ENCODE measurements around the gene ABHD12. TPM values are rescaled to one million over a fixed set of nuclear protein-coding genes. Genes with fewer than 3 reads are reported as not detected.

Gene ABHD12
- total and polyA plus RNA-seq, 8 donors = 44.4 to 73.0 (median 57.5) TPM

- Histone ChIP-seq H3K27me3 (no peaks in the 10 kb centered on the region), H3K36me3 (no peaks in the 10 kb centered on the region), H3K27ac (no peak overlapping the region), H3K4me1 (peaks cover 0 to 13% (median 9%) of the 10 kb centered on the region in 3 donors), H3K9me3 (no peaks in the 10 kb centered on the region), H3K4me3 (no peak overlapping the region)
- DNase-seq = no peak
- no peak for ATAC-seq
- TF ChIP-seq CTCF (IDR thresholded peaks at IDR 0.05) = no peak
- FAIRE-seq = no peak
- intact Hi-C loops (cut with DNase I) = no loop called here
- 83 to 93% methylated on average over 2 of the region's 2 CpGs for WGBS, 2 donors
These were observed 13.7 kb downstream of the ABHD12 start for GRCh38 chr20:25376886-25377285.

GRCh38 chr20:25376236-25376635 lies 14.4 kb downstream of the ABHD12 start:
- intact Hi-C loops (cut with DNase I) = no loop called here
- ATAC-seq = no peak
- Histone ChIP-seq H3K4me1 (peaks cover 0 to 13% (median 9%) of the 10 kb centered on the region in 3 donors), H3K27ac (no peak overlapping the region), H3K36me3 (no peaks in the 10 kb centered on the region), H3K27me3 (no peaks in the 10 kb centered on the region), H3K4me3 (no peak overlapping the region), H3K9me3 (no peaks in the 10 kb centered on the region)
- DNase-seq = no peak
- TF ChIP-seq CTCF (IDR thresholded peaks at IDR 0.05) = no peak
- WGBS, 2 donors = 90 to 92% methylated on average over 4 of the region's 4 CpGs
- FAIRE-seq = no peak

GRCh38 chr20:25374842-25375241 lies 15.8 kb downstream of the ABHD12 start:
- no peak for TF ChIP-seq CTCF (IDR thresholded peaks at IDR 0.05)
- FAIRE-seq (no peak), DNase-seq (no peak), ATAC-seq (no peak)
- 60 to 67% methylated on average over 2 of the region's 2 CpGs for WGBS, 2 donors
- Histone ChIP-seq H3K4me1 (peaks cover 0 to 13% (median 9%) of the 10 kb centered on the region in 3 donors), H3K4me3 (no peak overlapping the region), H3K27me3 (no peaks in the 10 kb centered on the region), H3K27ac (no peak overlapping the region), H3K36me3 (no peaks in the 10 kb centered on the region), H3K9me3 (no peaks in the 10 kb centered on the region)
- intact Hi-C loops (cut with DNase I) = no loop called here

GRCh38 chr20:25372584-25373336 lies 17.9 kb downstream of the ABHD12 start:
- H3K4me3 ChIP-seq = no peak overlapping the region
- FAIRE-seq (no peak), DNase-seq (no peak), ATAC-seq (no peak)
- no peak for TF ChIP-seq CTCF (IDR thresholded peaks at IDR 0.05)
- no peaks in the 10 kb centered on the region for H3K27me3 ChIP-seq
- no peaks in the 10 kb centered on the region for H3K36me3 ChIP-seq
- H3K27ac ChIP-seq = no peak overlapping the region
- H3K9me3 ChIP-seq = no peaks in the 10 kb centered on the region
- intact Hi-C loops (cut with DNase I) = no loop called here
- H3K4me1 ChIP-seq = no peaks in the 10 kb centered on the region
- 95 to 98% methylated on average over 10 of the region's 10 CpGs for WGBS, 2 donors

- Histone ChIP-seq H3K27ac (no peak overlapping the region), H3K4me1 (peaks cover 11 to 16% (median 14%) of the 10 kb centered on the region in 3 donors), H3K27me3 (no peaks in the 10 kb centered on the region), H3K4me3 (no peak overlapping the region), H3K9me3 (no peaks in the 10 kb centered on the region), H3K36me3 (no peaks in the 10 kb centered on the region)
- WGBS, 2 donors = 83 to 87% methylated on average over 2 of the region's 2 CpGs
- FAIRE-seq (no peak), ATAC-seq (no peak), DNase-seq (no peak)
- intact Hi-C loops (cut with DNase I) = no loop called here
- no peak for TF ChIP-seq CTCF (IDR thresholded peaks at IDR 0.05)
These were observed 20.7 kb downstream of the ABHD12 start for GRCh38 chr20:25369971-25370370.

Data from pancreas (tissue), 10 donors.